IMR-90 (cell line): Measurements from ENCODE around the gene TMEM143. TPM values are rescaled to one million over a fixed set of nuclear protein-coding genes. Genes with fewer than 3 reads are reported as not detected.

Source experiments
- ATAC-seq: fragments of 200-7000 bp; cut with Tn5 transposase; 2 replicates; pipeline ENCODE4 v1.9.1; 2020; ENCODE audit warnings: low read depth, mild to moderate bottlenecking, moderate library complexity
- BruUV-seq: library from RNA; stranded (reverse); fragments of 400-500 nt; replicated peaks from 2 replicates; lab custom pipeline; 2021; lab: Mats Ljungman, UMichigan
- CTCF ChIA-PET: fragments of 300-600 bp; formaldehyde crosslinking; extraction: SDS; loops from one replicate; lab custom pipeline; 2021; ENCODE audit warnings: antibody characterized with exemption; lab: Yijun Ruan, JAX
- POLR2A ChIA-PET: fragments of 300-600 bp; sonication (Branson Sonifier 250); formaldehyde crosslinking; loops from one replicate; lab custom pipeline; 2022; ENCODE audit warnings: antibody characterized with exemption; ENCODE audit not compliant: unreplicated experiment; lab: Charles Lee
- DNase-seq: peaks from one replicate; pipeline ENCODE4 v3.0.0; 2013
- H2AFZ ChIP-seq: replicated peaks from 2 replicates; pipeline ENCODE3; 2013; ENCODE audit warnings: low read length, mild to moderate bottlenecking; ENCODE audit not compliant: poor library complexity
- H2AK5ac ChIP-seq: 2 replicates; pipeline ENCODE4 v1.6.1; 2013; ENCODE audit warnings: low read depth, low read length, inconsistent platforms
- H2AK9ac ChIP-seq: replicated peaks from 2 replicates; pipeline ENCODE3; 2013; ENCODE audit warnings: mild to moderate bottlenecking, low read depth, low read length, moderate library complexity; ENCODE audit not compliant: poor library complexity
- H2BK120ac ChIP-seq: 2 replicates; pipeline ENCODE4 v1.6.1; 2013; ENCODE audit warnings: low read depth, low read length, inconsistent platforms
- H2BK15ac ChIP-seq: 3 replicates; pipeline ENCODE4 v1.6.1; 2013; ENCODE audit warnings: low read depth, low read length, inconsistent platforms
- H2BK20ac ChIP-seq: 2 replicates; pipeline ENCODE4 v1.6.1; 2013; ENCODE audit warnings: low read depth, mild to moderate bottlenecking, inconsistent platforms, low read length, moderate library complexity
- H2BK5ac ChIP-seq: 2 replicates; pipeline ENCODE4 v1.6.1; 2013; ENCODE audit warnings: mild to moderate bottlenecking, low read depth, low read length, inconsistent platforms; ENCODE audit not compliant: poor library complexity, severe bottlenecking
- H3K14ac ChIP-seq: replicated peaks from 2 replicates; pipeline ENCODE4 v1.6.1; 2013; ENCODE audit warnings: low read depth, low read length, inconsistent platforms
- H3K18ac ChIP-seq: 2 replicates; pipeline ENCODE4 v1.6.1; 2013; ENCODE audit warnings: low read depth, low read length, control low read depth
- H3K23ac ChIP-seq: 2 replicates; pipeline ENCODE4 v1.6.1; 2013; ENCODE audit warnings: low read depth, low read length, inconsistent platforms
- H3K27ac ChIP-seq: 2 replicates; pipeline ENCODE4 v1.5.1; 2013; ENCODE audit warnings: mild to moderate bottlenecking, control low read depth, low read length; ENCODE audit not compliant: insufficient read depth
- H3K27me3 ChIP-seq: 2 replicates; pipeline ENCODE4 v1.6.1; 2013; ENCODE audit warnings: low read length; ENCODE audit not compliant: control insufficient read depth, insufficient read depth
- H3K36me3 ChIP-seq: 2 replicates; pipeline ENCODE4 v1.6.1; 2013; ENCODE audit warnings: low read length, mixed read lengths; ENCODE audit not compliant: control insufficient read depth, insufficient read depth
- H3K4ac ChIP-seq: 2 replicates; pipeline ENCODE4 v1.6.1; 2013; ENCODE audit warnings: low read depth, low read length, inconsistent platforms
- H3K4me1 ChIP-seq: 2 replicates; pipeline ENCODE4 v1.6.1; 2013; ENCODE audit warnings: low read length, mixed read lengths; ENCODE audit not compliant: control insufficient read depth, insufficient read depth
- H3K4me2 ChIP-seq: 2 replicates; pipeline ENCODE4 v1.6.1; 2013; ENCODE audit warnings: low read depth, mild to moderate bottlenecking, control low read depth, low read length, moderate library complexity
- H3K4me3 ChIP-seq: 2 replicates; pipeline ENCODE4 v1.5.1; 2013; ENCODE audit warnings: low read depth, mild to moderate bottlenecking, control low read depth, low read length, moderate library complexity; ENCODE audit not compliant: insufficient read depth
- H3K56ac ChIP-seq: 2 replicates; pipeline ENCODE4 v1.6.1; 2013; ENCODE audit warnings: low read length, inconsistent platforms; ENCODE audit not compliant: insufficient read depth; ENCODE audit errors: extremely low read depth
- H3K79me1 ChIP-seq, 2 experiments: 2 replicates each; pipeline ENCODE4 v1.6.1; 2013; ENCODE audit warnings: low read length in 2 of 2, inconsistent platforms in 1 of 2, low read depth in 1 of 2
- H3K9ac ChIP-seq: 2 replicates; pipeline ENCODE4 v1.6.1; 2013; ENCODE audit warnings: low read depth, low read length, control low read depth
- H3K9me1 ChIP-seq: 2 replicates; pipeline ENCODE4 v1.6.1; 2013; ENCODE audit warnings: low read length, inconsistent platforms; ENCODE audit not compliant: insufficient read depth
- H3K9me3 ChIP-seq: 2 replicates; pipeline ENCODE4 v1.6.1; 2013; ENCODE audit warnings: low read length; ENCODE audit not compliant: control insufficient read depth, insufficient read depth
- H4K20me1 ChIP-seq: 2 replicates; pipeline ENCODE4 v1.6.1; 2013; ENCODE audit warnings: low read length, inconsistent platforms; ENCODE audit not compliant: insufficient read depth
- H4K5ac ChIP-seq: 2 replicates; pipeline ENCODE4 v1.6.1; 2013; ENCODE audit warnings: mild to moderate bottlenecking, low read depth, low read length, control low read depth
- H4K8ac ChIP-seq, 2 experiments: 2 replicates each; pipeline ENCODE4 v1.6.1; 2013; ENCODE audit warnings: low read depth in 2 of 2, low read length in 2 of 2, control low read depth in 1 of 2, inconsistent platforms in 1 of 2
- H4K91ac ChIP-seq: 2 replicates; pipeline ENCODE4 v1.6.1; 2013; ENCODE audit warnings: low read depth, low read length, inconsistent platforms; ENCODE audit not compliant: insufficient read depth
- BHLHE40 ChIP-seq: fragments of 150-350 bp; IDR thresholded peaks from 2 replicates; pipeline ENCODE4 v1.6.1; 2016; ENCODE audit warnings: mild to moderate bottlenecking, low read depth, low read length
- CEBPB ChIP-seq: IDR thresholded peaks from 2 replicates; pipeline ENCODE4 v1.6.1; 2012; ENCODE audit warnings: low read depth, low read length, improper control_type of control experiment
- FOS ChIP-seq: fragments of 150-350 bp; IDR thresholded peaks from 2 replicates; pipeline ENCODE4 v1.6.1; 2016; ENCODE audit warnings: low read depth, low read length
- RCOR1 ChIP-seq: IDR thresholded peaks from 2 replicates; pipeline ENCODE4 v1.6.1; 2012; ENCODE audit warnings: mild to moderate bottlenecking, low read length, improper control_type of control experiment; ENCODE audit not compliant: insufficient replicate concordance
- SMC3 ChIP-seq: fragments of 150-350 bp; IDR thresholded peaks from 2 replicates; pipeline ENCODE4 v1.6.1; 2016; ENCODE audit warnings: low read depth, mild to moderate bottlenecking, antibody characterized with exemption, low read length, moderate library complexity
- WGBS, 2 experiments: methylation state at CpG; one replicate each; pipeline versions ENCODE4 v1.1.5 to v1.1.7; 2013; ENCODE audit warnings: missing lambda C conversion rate in 2 of 2; ENCODE audit not compliant: insufficient read length in 1 of 2; ENCODE audit errors: extremely low coverage in 2 of 2; 5-methylcytosine and 5-hydroxymethylcytosine counted together
- dilution Hi-C: fragments of 300-500 bp; cut with HindIII; formaldehyde crosslinking; loops from one replicate; pipeline ENCODE4 v1.14.3; 2018; ENCODE audit warnings: low sequenced_read_pairs; ENCODE audit not compliant: unreplicated experiment
- in situ Hi-C: fragments of 300-500 bp; cut with MboI; formaldehyde crosslinking; loops from 3 replicates; pipeline ENCODE4 v1.14.3; 2019; ENCODE audit warnings: low sequenced_read_pairs, inconsistent platforms, mixed read lengths
- intact Hi-C: fragments of 100-400 bp; cut with micrococcal nuclease; formaldehyde crosslinking; loops from 2 replicates; pipeline ENCODE4 v1.10.0; 2022
- polyA plus RNA-seq, 3 experiments: library from polyadenylated mRNA; depleted of rRNA; stranded (reverse); fragments of >200 nt; gene quantifications; 2 replicates each; pipeline ENCODE4 v1.2.3, GENCODE V29; 2012; ENCODE audit warnings: low replicate concordance in 1 of 3
- total RNA-seq: library from RNA; depleted of rRNA; stranded (reverse); fragments of >200 nt; gene quantifications from 2 replicates; pipeline ENCODE4 v1.2.3, GENCODE V29; 2012

Gene TMEM143
- total and polyA plus RNA-seq, 2 of the 4 experiments (the other 2 are of a cell fraction) = 1.3 to 7.6 TPM

DNA sequence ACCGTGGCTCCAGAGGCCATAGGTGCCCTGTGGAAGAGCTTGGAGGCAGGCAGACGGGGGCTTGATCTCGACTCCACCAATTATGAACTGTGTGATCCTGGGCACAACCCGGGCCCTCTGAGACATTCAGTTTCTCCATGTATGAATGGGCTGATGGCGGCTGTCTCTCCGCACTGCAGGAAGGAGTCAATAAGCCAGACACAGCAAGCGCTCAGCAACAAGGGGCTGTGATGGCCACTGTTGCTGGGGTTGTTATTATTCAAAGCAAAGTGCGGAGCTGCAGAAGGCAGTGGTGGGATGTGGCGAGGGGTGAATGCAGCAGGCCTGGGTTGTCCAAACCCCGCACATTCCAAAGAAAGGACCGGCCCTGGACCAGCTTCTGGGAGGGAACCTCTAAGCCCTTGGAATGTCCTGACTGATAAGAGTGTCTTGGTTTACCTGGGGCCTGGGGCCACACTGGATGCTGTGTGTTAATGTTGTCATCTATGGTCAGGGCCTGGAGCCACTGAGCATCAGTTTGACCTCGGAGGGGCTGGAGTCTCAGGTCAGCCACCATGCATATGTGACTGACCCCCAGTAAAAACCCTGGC lies 8.3 kb downstream of the TMEM143 start:
- H4K8ac ChIP-seq = no peak overlapping the region
- no peak overlapping the region for H3K27ac ChIP-seq
- in situ Hi-C loops = no loop called here
- no peak overlapping the region for H4K91ac ChIP-seq
- ChIA-PET CTCF (interaction anchor here (0.7 kb wide), 1 partner anchor 159 kb away, joined by 3 read pairs; no protein-coding TSS in a partner anchor), POLR2A (no interaction called here)
- H3K23ac ChIP-seq = no peak overlapping the region
- peaks cover 10% of the 10 kb centered on the region; the same call in 1 of the 2 replicates for H3K9me1 ChIP-seq
- H2AK5ac ChIP-seq = no peak overlapping the region
- H2BK20ac ChIP-seq = no peak overlapping the region
- intact Hi-C loops = no loop called here
- no TSS peak for BruUV-seq
- 85% methylated on average over 7 of the region's 12 CpGs; no CpG with 5 or more reads in 1 of the 2 experiments for WGBS, 2 experiments
- H2BK120ac ChIP-seq = no peak overlapping the region
- H4K20me1 ChIP-seq = no peaks in the 10 kb centered on the region
- no peak for DNase-seq
- no peak overlapping the region for H3K56ac ChIP-seq
- H3K4ac ChIP-seq = no peak overlapping the region
- no peak overlapping the region for H3K14ac ChIP-seq
- no peak overlapping the region for H2AFZ ChIP-seq
- no peak overlapping the region for H2BK15ac ChIP-seq
- H3K27me3 ChIP-seq = no peaks in the 10 kb centered on the region
- H3K4me3 ChIP-seq = no peak overlapping the region
- no peaks in the 10 kb centered on the region for H3K36me3 ChIP-seq
- no peaks in the 10 kb centered on the region for H3K4me1 ChIP-seq
- no peak overlapping the region for H3K4me2 ChIP-seq
- H2AK9ac ChIP-seq = no peak overlapping the region
- H3K9me3 ChIP-seq = no peaks in the 10 kb centered on the region
- H3K18ac ChIP-seq = no peak overlapping the region
- dilution Hi-C loops = no loop called here
- ATAC-seq = no peak
- TF ChIP-seq FOS = no peak
- no peak for TF ChIP-seq CEBPB
- TF ChIP-seq BHLHE40 = no peak
- no peak for TF ChIP-seq SMC3
- TF ChIP-seq RCOR1 = no peak
- no peak overlapping the region for H3K9ac ChIP-seq
- H3K79me1 ChIP-seq = no peaks in the 10 kb centered on the region
- H2BK5ac ChIP-seq = no peak overlapping the region
- H4K5ac ChIP-seq = no peak overlapping the region
